CD4-positive, alpha-beta T cell treated with Interleukin-6 at 100 ng/mL for 8 hours (primary cell): ENCODE results near the gene HBG2.
"Not testable (repeated sequence)": the region's sequence is repeated elsewhere in the genome, so short reads cannot be mapped to it uniquely, and the experiment has no call there.

Experiments
- DNase-seq: peaks from one replicate; pipeline ENCODE4 v3.0.0-alpha.2; 2020; ENCODE audit warnings: mixed read lengths, low spot score

HBG2 gene

GRCh38 chr11:5254646-5255413 lies at the start of gene HBG2:
HBG2 (minus strand) TSS chr11:5254781; CDS start chr11:5254728, 53 bp downstream.
- DNase-seq: not testable (repeated sequence)

GRCh38 chr11:5304046-5304445 lies 49.5 kb upstream of the HBG2 start:
- DNase-seq: no peak

- no peak for DNase-seq
Observed at GRCh38 chr11:5303626-5304025, 49.0 kb upstream of the HBG2 start.

- no peak for DNase-seq
Observed at GRCh38 chr11:5301846-5302245, 47.3 kb upstream of the HBG2 start, which contains the start of gene OR51B4. OR51B4 (minus strand) TSS chr11:5301946; CDS start chr11:5301946, 0 bp downstream.

GRCh38 chr11:5300251-5300650 lies 45.7 kb upstream of the HBG2 start:
- no peak for DNase-seq

- no peak for DNase-seq
Observed at GRCh38 chr11:5298451-5298850, 43.9 kb upstream of the HBG2 start.

GRCh38 chr11:5297721-5298323 lies 43.2 kb upstream of the HBG2 start:
- DNase-seq: no peak

- not testable (repeated sequence) for DNase-seq
Observed at GRCh38 chr11:5294342-5294995, 39.9 kb upstream of the HBG2 start.

GRCh38 chr11:5293028-5293427 lies 38.4 kb upstream of the HBG2 start:
- no peak for DNase-seq

GRCh38 chr11:5291207-5291838 lies 36.7 kb upstream of the HBG2 start:
- no peak for DNase-seq

- no peak for DNase-seq
Observed at GRCh38 chr11:5290106-5290505, 35.5 kb upstream of the HBG2 start.

GRCh38 chr11:5289696-5290095 lies 35.1 kb upstream of the HBG2 start:
- no peak for DNase-seq

- no peak for DNase-seq
Observed at GRCh38 chr11:5288906-5289550, 34.4 kb upstream of the HBG2 start.

- DNase-seq: no peak
Observed at GRCh38 chr11:5288108-5288905, 33.7 kb upstream of the HBG2 start.

GRCh38 chr11:5286901-5287300 lies 32.3 kb upstream of the HBG2 start:
- no peak for DNase-seq

- no peak for DNase-seq
Observed at GRCh38 chr11:5286351-5286750, 31.8 kb upstream of the HBG2 start.

- DNase-seq: no peak
Observed at GRCh38 chr11:5285703-5286340, 31.2 kb upstream of the HBG2 start.

- no peak for DNase-seq
Observed at GRCh38 chr11:5284637-5285036, 30.1 kb upstream of the HBG2 start.

GRCh38 chr11:5283882-5284281 lies 29.3 kb upstream of the HBG2 start:
- no peak for DNase-seq

- DNase-seq: no peak
Observed at GRCh38 chr11:5283086-5283485, 28.5 kb upstream of the HBG2 start.

GRCh38 chr11:5282628-5283027 lies 28.0 kb upstream of the HBG2 start:
- no peak for DNase-seq
